ENCODE results near the gene NF2. TPM values are rescaled to one million over a fixed set of nuclear protein-coding genes. Genes with fewer than 3 reads are reported as not detected.
"Not testable (repeated sequence)": the region's sequence is repeated elsewhere in the genome, so short reads cannot be mapped to it uniquely, and the experiment has no call there.

NF2 gene
- total and polyA plus RNA-seq, 2 of the 8 experiments (the other 6 are each of a cell fraction or from before 2014, with no cell fraction given): 17.6 to 53.6 TPM

- H3K4me3 ChIP-seq (ENCODE audit: extremely low read depth in 1 of 4, insufficient read depth in 2 of 4, low read depth in 3 of 4, low read length in 4 of 4); FAIRE-seq; H4K91ac ChIP-seq (replicated peaks; ENCODE audit: insufficient read length, low read length); H3K23me2 ChIP-seq (ENCODE audit: low read depth, low read length); H3K9ac ChIP-seq (replicated peaks in 1 of 4; ENCODE audit: extremely low read depth in 1 of 4, low read depth in 3 of 4, low read length in 3 of 4); H2BK15ac ChIP-seq (ENCODE audit: low read length); H4K20me1 ChIP-seq (replicated peaks in 1 of 2; ENCODE audit: control insufficient read depth in 1 of 2, insufficient read depth in 2 of 2, low read length in 2 of 2); H2BK5ac ChIP-seq (ENCODE audit: low read depth, low read length); H3K4ac ChIP-seq (replicated peaks; ENCODE audit: insufficient read length, low read depth, low read length); H3K4me1 ChIP-seq (replicated peaks in 1 of 4; ENCODE audit: control insufficient read depth in 3 of 4, insufficient read depth in 4 of 4, low read length in 3 of 4); DNase-seq (ENCODE audit: low read depth in 1 of 2, low spot score in 2 of 2); H2BK12ac ChIP-seq (ENCODE audit: low read depth, low read length); H3K9me3 ChIP-seq (ENCODE audit: insufficient read depth in 2 of 2, low read depth in 1 of 2, low read length in 1 of 2); H4K5ac ChIP-seq (ENCODE audit: insufficient read length, low read depth, low read length); H3K14ac ChIP-seq (ENCODE audit: insufficient read length); H3K23ac ChIP-seq (ENCODE audit: insufficient read length); H3K79me1 ChIP-seq (ENCODE audit: low read depth, low read length); H3K27me3 ChIP-seq (replicated peaks in 1 of 4; ENCODE audit: control insufficient read depth in 3 of 4, extremely low read depth in 1 of 4, insufficient read depth in 3 of 4, low read length in 3 of 4); H4K8ac ChIP-seq (ENCODE audit: extremely low read depth, insufficient read depth, low read length); H3K56ac ChIP-seq (replicated peaks; ENCODE audit: insufficient read length, low read depth, low read length); H3K79me2 ChIP-seq (ENCODE audit: control insufficient read depth in 1 of 2, insufficient read depth in 2 of 2, low read length in 2 of 2); H2AK5ac ChIP-seq (ENCODE audit: low read depth, low read length); H3K27ac ChIP-seq (ENCODE audit: low read depth, low read length); H2AFZ ChIP-seq (ENCODE audit: low read length); H3K18ac ChIP-seq (ENCODE audit: extremely low read depth, low read length); H3K36me3 ChIP-seq (ENCODE audit: control insufficient read depth in 2 of 4, insufficient read depth in 4 of 4, low read length in 3 of 4); H2BK120ac ChIP-seq (replicated peaks; ENCODE audit: low read depth, low read length); H2BK20ac ChIP-seq (ENCODE audit: low read length); H3K4me2 ChIP-seq (ENCODE audit: insufficient read depth in 1 of 2, low read depth in 2 of 2, low read length in 2 of 2): not testable (repeated sequence)
- ChIA-PET CTCF (ENCODE audit: partially characterized antibody) (interaction anchor here (0.6 to 1.4 kb wide), 5 partner anchors 9 to 518 kb away, joined by 3 read pairs; no protein-coding TSS in a partner anchor), POLR2A (ENCODE audit: partially characterized antibody) (interaction anchor here (0.8 to 1.2 kb wide), 2 partner anchors 11 to 32 kb away, joined by 3 to 4 read pairs; partner anchors contain the start of gene THOC5)
- WGBS, 2 experiments (ENCODE audit: extremely low coverage in 1 of 2, insufficient coverage in 1 of 2, insufficient read length in 1 of 2, insufficient replicate concordance in 2 of 2, low coverage in 1 of 2, low lambda C conversion rate in 2 of 2, missing lambda C conversion rate in 1 of 2): 94% methylated on average over 4 of the region's 4 CpGs; no CpG with 5 or more reads in 1 of the 2 experiments
These were observed 17.2 kb upstream of the NF2 start for GRCh38 chr22:29586193-29586705.
